Mesenchymal stem cell (in vitro differentiated cells and primary cell): ENCODE data around the gene NEU4.
"Not testable (repeated sequence)": the region's sequence is repeated elsewhere in the genome, so short reads cannot be mapped to it uniquely, and the experiment has no call there.

Experiments
- DNase-seq: peaks from one replicate; pipeline ENCODE4 v3.0.0-alpha.2; 2013
- H2AFZ ChIP-seq: one replicate; pipeline ENCODE4 v1.6.1; 2013; ENCODE audit warnings: low read depth, mild to moderate bottlenecking, control low read depth, inconsistent platforms, low read length, moderate library complexity
- H2AK5ac ChIP-seq: 2 replicates; pipeline ENCODE4 v1.6.1; 2013; ENCODE audit warnings: low read length, moderate library complexity, mild to moderate bottlenecking, inconsistent platforms; ENCODE audit not compliant: severe bottlenecking
- H2BK120ac ChIP-seq: one replicate; pipeline ENCODE4 v1.6.1; 2013; ENCODE audit warnings: low read depth, mild to moderate bottlenecking, inconsistent platforms, low read length, moderate library complexity
- H2BK12ac ChIP-seq, 2 experiments: one replicate each; pipeline ENCODE4 v1.6.1; 2013; ENCODE audit warnings: inconsistent platforms in 2 of 2, low read length in 2 of 2, mild to moderate bottlenecking in 2 of 2, moderate library complexity in 2 of 2, control low read depth in 1 of 2
- H2BK15ac ChIP-seq: one replicate; pipeline ENCODE4 v1.6.1; 2013; ENCODE audit warnings: mild to moderate bottlenecking, low read depth, inconsistent platforms; ENCODE audit not compliant: poor library complexity, severe bottlenecking
- H2BK5ac ChIP-seq: 2 replicates; pipeline ENCODE4 v1.6.1; 2013; ENCODE audit warnings: low read depth, mild to moderate bottlenecking, low read length, control low read depth, inconsistent platforms; ENCODE audit not compliant: poor library complexity, severe bottlenecking
- H3K14ac ChIP-seq, 2 experiments: one replicate each; pipeline ENCODE4 v1.6.1; 2013; ENCODE audit warnings: inconsistent platforms in 2 of 2, low read length in 2 of 2, control low read depth in 1 of 2, mild to moderate bottlenecking in 1 of 2, moderate library complexity in 1 of 2
- H3K18ac ChIP-seq, 2 experiments: one replicate each; pipeline ENCODE4 v1.6.1; 2013; ENCODE audit warnings: inconsistent platforms in 2 of 2, low read length in 2 of 2, control low read depth in 1 of 2, low read depth in 1 of 2, mild to moderate bottlenecking in 1 of 2
- H3K23ac ChIP-seq, 2 experiments: one replicate each; pipeline ENCODE4 v1.6.1; 2013; ENCODE audit warnings: inconsistent platforms in 2 of 2, low read length in 2 of 2, mild to moderate bottlenecking in 2 of 2, moderate library complexity in 2 of 2, control low read depth in 1 of 2
- H3K27ac ChIP-seq: 2 replicates; pipeline ENCODE4 v1.5.1; 2013; ENCODE audit warnings: mild to moderate bottlenecking, moderate library complexity, low read length, control low read depth, inconsistent platforms; ENCODE audit not compliant: poor library complexity, severe bottlenecking
- H3K27me3 ChIP-seq, 2 experiments: 2 replicates each; pipeline versions ENCODE4 v1.6.1 to v1.7.0; 2013; ENCODE audit warnings: low read length in 2 of 2, mild to moderate bottlenecking in 2 of 2, moderate library complexity in 2 of 2, control low read depth in 1 of 2, inconsistent platforms in 1 of 2; ENCODE audit not compliant: control insufficient read depth in 1 of 2, insufficient read depth in 1 of 2
- H3K36me3 ChIP-seq, 2 experiments: 2 replicates each; pipeline versions ENCODE4 v1.6.1 to v1.7.0; 2013; ENCODE audit warnings: low read length in 2 of 2, control low read depth in 1 of 2, inconsistent platforms in 1 of 2, low read depth in 1 of 2, mild to moderate bottlenecking in 1 of 2; ENCODE audit not compliant: insufficient read depth in 2 of 2, control insufficient read depth in 1 of 2
- H3K4ac ChIP-seq, 2 experiments: one replicate each; pipeline ENCODE4 v1.6.1; 2013; ENCODE audit warnings: inconsistent platforms in 2 of 2, low read length in 2 of 2, mild to moderate bottlenecking in 2 of 2, moderate library complexity in 2 of 2, control low read depth in 1 of 2, low read depth in 1 of 2
- H3K4me1 ChIP-seq: 2 replicates; pipeline ENCODE4 v1.6.1; 2013; ENCODE audit warnings: low read depth, low read length, control low read depth; ENCODE audit not compliant: control insufficient read depth, insufficient read depth
- H3K4me2 ChIP-seq: 2 replicates; pipeline ENCODE4 v1.6.1; 2013; ENCODE audit warnings: low read length, mild to moderate bottlenecking, inconsistent platforms; ENCODE audit not compliant: poor library complexity, severe bottlenecking
- H3K4me3 ChIP-seq, 2 experiments: 2 replicates each; pipeline versions ENCODE4 v1.5.1 to v1.7.0; 2013; ENCODE audit warnings: low read length in 2 of 2, mild to moderate bottlenecking in 2 of 2, control low read depth in 1 of 2, low read depth in 1 of 2; ENCODE audit not compliant: insufficient read depth in 1 of 2
- H3K79me1 ChIP-seq: replicated peaks from 2 replicates; pipeline ENCODE4 v1.6.1; 2013; ENCODE audit warnings: mild to moderate bottlenecking, control low read depth, low read length, inconsistent platforms; ENCODE audit not compliant: poor library complexity, severe bottlenecking
- H3K9ac ChIP-seq: 2 replicates; pipeline ENCODE4 v1.7.0; 2013; ENCODE audit warnings: mild to moderate bottlenecking, low read length, moderate library complexity
- H3K9me3 ChIP-seq: 2 replicates; pipeline ENCODE4 v1.7.0; 2013; ENCODE audit warnings: mild to moderate bottlenecking, low read length; ENCODE audit not compliant: control insufficient read depth
- H4K8ac ChIP-seq: one replicate; pipeline ENCODE4 v1.6.1; 2013; ENCODE audit warnings: inconsistent platforms, mild to moderate bottlenecking, low read length, moderate library complexity
- H4K91ac ChIP-seq: one replicate; pipeline ENCODE4 v1.6.1; 2013; ENCODE audit warnings: mild to moderate bottlenecking, low read length, inconsistent platforms
- WGBS: methylation state at CpG from one replicate; pipeline ENCODE4 v1.1.7; 2013; ENCODE audit warnings: mixed read lengths; 5-methylcytosine and 5-hydroxymethylcytosine counted together

Gene NEU4

DNA sequence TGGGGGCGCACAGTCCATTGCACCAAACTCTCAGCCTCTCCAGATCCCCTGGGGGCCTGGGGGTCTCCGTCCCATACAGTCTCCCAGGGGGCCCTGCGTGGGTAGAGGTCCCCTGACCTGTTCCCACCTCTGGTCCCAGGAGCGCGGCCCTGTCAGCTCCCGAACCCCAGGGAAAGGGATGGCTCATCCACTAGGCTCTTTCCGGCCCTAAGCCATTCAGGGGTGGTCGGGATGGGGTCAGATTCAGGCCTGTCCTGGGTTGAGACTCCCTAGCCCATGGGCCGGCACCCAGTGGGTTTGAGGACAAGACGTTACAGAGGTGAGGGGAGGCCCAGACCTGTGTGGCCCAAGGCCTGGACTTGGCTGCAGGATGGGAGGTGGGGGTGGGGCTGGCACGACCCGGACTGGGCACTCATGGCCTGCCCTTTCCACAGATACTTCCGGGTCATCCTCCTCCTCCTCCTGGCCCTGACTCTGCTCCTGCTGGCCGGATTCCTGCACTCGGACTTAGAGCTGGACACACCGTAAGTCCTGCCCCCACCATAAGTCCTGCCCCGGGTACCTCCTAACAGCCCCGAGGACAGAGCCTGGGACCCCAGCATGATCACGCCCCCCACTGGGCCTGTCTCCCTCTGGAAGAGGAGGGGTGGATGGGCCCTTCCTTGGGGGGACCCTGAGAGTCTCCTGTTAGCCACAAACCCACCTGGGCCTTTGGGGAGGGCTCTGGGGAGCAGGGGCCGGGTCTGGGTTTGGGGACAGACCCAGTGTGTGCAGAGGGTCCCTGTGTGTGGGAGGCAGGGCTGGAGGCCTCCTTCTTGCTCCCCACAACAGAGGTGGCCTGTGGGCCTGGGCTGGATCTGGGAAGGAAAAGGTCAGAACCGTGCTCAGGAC is 10.1 kb upstream of the NEU4 start:
- no peak overlapping the region for H2BK5ac ChIP-seq
- no peak overlapping the region for H3K23ac ChIP-seq
- no peak overlapping the region for H3K14ac ChIP-seq
- no peak overlapping the region for H3K4ac ChIP-seq
- DNase-seq: no peak
- no peak overlapping the region for H4K8ac ChIP-seq
- H3K18ac ChIP-seq: no peak overlapping the region
- no peak overlapping the region for H4K91ac ChIP-seq
- H2BK15ac ChIP-seq: no peak overlapping the region
- H2BK12ac ChIP-seq: no peak overlapping the region
- H3K4me1 ChIP-seq: peaks cover 7% of the 10 kb centered on the region
- no peak overlapping the region for H2AK5ac ChIP-seq
- H3K79me1 ChIP-seq: no peaks in the 10 kb centered on the region
- no peak overlapping the region for H3K27ac ChIP-seq
- no peak overlapping the region for H2AFZ ChIP-seq
- H2BK120ac ChIP-seq: no peak overlapping the region
- H3K9ac ChIP-seq: no peak overlapping the region
- WGBS: 92% methylated on average over 21 of the region's 21 CpGs
- H3K36me3 ChIP-seq: peaks cover 0 to 4% of the 10 kb centered on the region in 2 experiments
- no peaks in the 10 kb centered on the region for H3K9me3 ChIP-seq
- no peak overlapping the region for H3K4me3 ChIP-seq
- no peak overlapping the region for H3K4me2 ChIP-seq
- peaks cover 13 to 68% of the 10 kb centered on the region in 2 experiments for H3K27me3 ChIP-seq

DNA sequence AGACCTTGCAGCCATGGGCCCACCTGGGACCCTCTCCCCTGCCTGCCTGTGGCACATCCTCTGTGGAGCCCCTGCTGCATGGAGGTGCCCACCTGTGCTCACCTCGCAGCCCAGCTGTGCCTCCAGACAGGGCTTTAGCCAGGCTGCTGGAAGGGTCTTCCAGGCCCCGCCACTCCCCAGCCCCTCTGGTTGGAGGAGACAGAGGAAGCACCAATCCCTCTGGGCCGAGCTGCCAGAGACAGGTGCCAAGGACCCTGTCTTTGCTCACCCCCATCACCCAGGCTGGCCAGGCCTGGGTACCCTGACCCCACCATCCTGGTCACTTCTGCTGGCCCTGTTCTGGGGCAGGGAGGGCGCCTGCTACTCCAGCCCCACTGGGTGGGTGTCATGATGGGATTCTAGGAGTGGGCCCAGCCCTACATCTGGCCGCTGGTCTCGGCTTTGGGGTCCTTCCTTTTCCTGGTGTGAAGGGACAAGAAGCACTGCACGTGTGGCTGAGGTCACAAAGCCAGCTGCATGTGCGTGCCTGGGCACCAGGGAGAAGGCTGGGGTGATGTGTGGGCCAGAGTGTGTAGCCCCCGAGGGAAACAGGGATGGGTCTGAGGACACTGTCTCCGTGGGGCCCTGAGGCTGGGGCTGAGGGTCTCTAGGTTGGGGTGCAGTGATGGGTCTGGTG is 9.3 kb upstream of the NEU4 start:
- no peak overlapping the region for H2AFZ ChIP-seq
- H2BK12ac ChIP-seq: no peak overlapping the region
- no peak overlapping the region for H3K4ac ChIP-seq
- H2AK5ac ChIP-seq: no peak overlapping the region
- no peak overlapping the region for H2BK120ac ChIP-seq
- H2BK15ac ChIP-seq: no peak overlapping the region
- no peak overlapping the region for H3K14ac ChIP-seq
- no peak overlapping the region for H4K8ac ChIP-seq
- H3K18ac ChIP-seq: no peak overlapping the region
- H3K23ac ChIP-seq: no peak overlapping the region
- no peak for DNase-seq
- H4K91ac ChIP-seq: no peak overlapping the region
- H3K79me1 ChIP-seq: no peaks in the 10 kb centered on the region
- H3K27me3 ChIP-seq: peaks cover 13 to 72% of the 10 kb centered on the region in 2 experiments
- no peak overlapping the region for H2BK5ac ChIP-seq
- no peak overlapping the region for H3K9ac ChIP-seq
- 86% methylated on average over 10 of the region's 10 CpGs for WGBS
- H3K36me3 ChIP-seq: peaks cover 0 to 4% of the 10 kb centered on the region in 2 experiments
- no peak overlapping the region for H3K27ac ChIP-seq
- H3K4me1 ChIP-seq: peaks cover 9% of the 10 kb centered on the region
- H3K4me2 ChIP-seq: no peak overlapping the region
- no peak overlapping the region for H3K4me3 ChIP-seq
- no peaks in the 10 kb centered on the region for H3K9me3 ChIP-seq

DNA sequence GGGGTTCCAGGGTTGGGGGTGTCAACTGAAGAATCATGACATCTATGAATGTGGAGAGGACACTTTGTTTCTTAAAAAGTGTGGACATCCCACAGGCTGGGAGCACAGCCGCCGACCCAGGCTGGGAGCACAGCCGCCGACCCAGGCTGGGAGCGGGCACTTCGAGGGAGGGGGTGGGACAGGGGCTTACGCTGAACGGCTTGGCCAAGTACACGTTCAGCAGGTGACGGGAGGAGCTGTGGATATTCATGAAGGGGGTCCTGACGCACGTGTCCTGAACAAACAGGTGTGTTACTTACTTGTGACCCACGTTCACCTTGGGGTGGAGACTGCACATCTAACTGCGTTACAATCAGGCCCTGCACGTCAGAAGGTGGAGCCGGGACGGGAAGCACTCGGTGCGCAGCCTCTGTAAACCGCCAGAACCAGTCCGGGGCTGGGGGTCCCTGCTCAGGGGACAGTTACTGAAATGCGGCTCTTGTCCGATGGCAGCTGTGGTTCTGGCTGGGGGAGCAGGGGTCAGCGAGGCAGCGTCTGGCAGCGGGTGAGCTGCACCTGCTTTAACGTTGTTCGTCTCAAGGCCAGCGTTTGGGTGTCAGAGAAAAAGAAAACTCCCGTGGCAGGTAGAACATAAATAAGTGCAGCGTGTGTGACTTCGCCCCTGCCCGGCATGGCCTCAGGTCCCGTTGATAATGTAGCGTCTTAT is 8.6 kb upstream of the NEU4 start:
- 89% methylated on average over 33 of the region's 35 CpGs for WGBS
- not testable (repeated sequence) for H3K79me1 ChIP-seq, H3K36me3 ChIP-seq, H3K9me3 ChIP-seq, H2BK12ac ChIP-seq, DNase-seq, H2AFZ ChIP-seq, H2BK5ac ChIP-seq, H2BK120ac ChIP-seq, H3K4me2 ChIP-seq, H3K18ac ChIP-seq, H3K4ac ChIP-seq, H3K14ac ChIP-seq, H3K4me3 ChIP-seq, H3K23ac ChIP-seq, H3K27ac ChIP-seq, H2AK5ac ChIP-seq, H3K9ac ChIP-seq, H4K91ac ChIP-seq, H4K8ac ChIP-seq, H2BK15ac ChIP-seq
- peaks cover 12% of the 10 kb centered on the region for H3K4me1 ChIP-seq
- H3K27me3 ChIP-seq: peaks cover 8 to 69% of the 10 kb centered on the region in 2 experiments
